AG10803 (cell line): ENCODE measurements around the gene AQP7.
A peak's percentile ranks its signal among the peaks of the same experiment; 100 is the strongest.
"Not testable (repeated sequence)": the region's sequence is repeated elsewhere in the genome, so short reads cannot be mapped to it uniquely, and the experiment has no call there.

Experiments
- DNase-seq: peaks from one replicate; pipeline ENCODE4 v3.0.0; 2010; ENCODE audit warnings: low read depth
- H3K4me3 ChIP-seq: 2 replicates; pipeline ENCODE4 v1.5.1; 2011; ENCODE audit warnings: mild to moderate bottlenecking, low read length, control low read depth
- TF ChIP-seq, protein P1 (sequence below): conservative IDR thresholded peaks from 2 replicates; pipeline ENCODE4 v1.5.1; 2011; ENCODE audit warnings: mild to moderate bottlenecking, low read length, control low read depth, inconsistent platforms

Gene AQP7

GRCh38 chr9:33402371-33402770 is at the start of gene AQP7:
AQP7 (minus strand) TSS chr9:33402568; CDS start chr9:33401262, 1,306 bp downstream.
- not testable (repeated sequence) for DNase-seq, H3K4me3 ChIP-seq

DNA sequence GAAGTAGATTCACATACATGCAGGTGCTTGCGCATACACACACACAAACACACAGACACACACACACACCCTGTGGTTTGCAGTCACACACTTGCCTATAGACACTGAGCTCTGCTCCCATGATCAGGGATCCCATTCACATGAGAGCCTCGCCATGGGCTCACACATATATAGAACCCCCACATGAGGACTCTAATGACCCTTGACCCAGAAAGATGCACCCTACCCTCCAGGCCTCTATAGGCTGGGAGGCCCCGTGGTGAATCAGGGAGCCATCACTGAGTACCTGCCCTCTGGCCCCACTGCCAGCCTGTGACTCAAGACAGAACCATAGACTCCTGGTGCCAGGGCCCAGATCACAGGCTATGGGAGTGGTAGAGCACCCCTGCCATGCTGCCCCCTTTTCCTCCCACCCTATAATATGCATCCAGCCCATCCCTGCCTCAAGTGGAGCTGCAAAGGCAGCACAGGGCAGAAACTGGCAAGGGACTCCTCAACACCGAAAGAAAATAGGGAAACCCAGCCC is 48.3 kb upstream of the AQP7 start:
- H3K4me3 ChIP-seq: no peak overlapping the region
- TF ChIP-seq, protein P1, sequence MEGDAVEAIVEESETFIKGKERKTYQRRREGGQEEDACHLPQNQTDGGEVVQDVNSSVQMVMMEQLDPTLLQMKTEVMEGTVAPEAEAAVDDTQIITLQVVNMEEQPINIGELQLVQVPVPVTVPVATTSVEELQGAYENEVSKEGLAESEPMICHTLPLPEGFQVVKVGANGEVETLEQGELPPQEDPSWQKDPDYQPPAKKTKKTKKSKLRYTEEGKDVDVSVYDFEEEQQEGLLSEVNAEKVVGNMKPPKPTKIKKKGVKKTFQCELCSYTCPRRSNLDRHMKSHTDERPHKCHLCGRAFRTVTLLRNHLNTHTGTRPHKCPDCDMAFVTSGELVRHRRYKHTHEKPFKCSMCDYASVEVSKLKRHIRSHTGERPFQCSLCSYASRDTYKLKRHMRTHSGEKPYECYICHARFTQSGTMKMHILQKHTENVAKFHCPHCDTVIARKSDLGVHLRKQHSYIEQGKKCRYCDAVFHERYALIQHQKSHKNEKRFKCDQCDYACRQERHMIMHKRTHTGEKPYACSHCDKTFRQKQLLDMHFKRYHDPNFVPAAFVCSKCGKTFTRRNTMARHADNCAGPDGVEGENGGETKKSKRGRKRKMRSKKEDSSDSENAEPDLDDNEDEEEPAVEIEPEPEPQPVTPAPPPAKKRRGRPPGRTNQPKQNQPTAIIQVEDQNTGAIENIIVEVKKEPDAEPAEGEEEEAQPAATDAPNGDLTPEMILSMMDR: no peak
- no peak for DNase-seq

DNA sequence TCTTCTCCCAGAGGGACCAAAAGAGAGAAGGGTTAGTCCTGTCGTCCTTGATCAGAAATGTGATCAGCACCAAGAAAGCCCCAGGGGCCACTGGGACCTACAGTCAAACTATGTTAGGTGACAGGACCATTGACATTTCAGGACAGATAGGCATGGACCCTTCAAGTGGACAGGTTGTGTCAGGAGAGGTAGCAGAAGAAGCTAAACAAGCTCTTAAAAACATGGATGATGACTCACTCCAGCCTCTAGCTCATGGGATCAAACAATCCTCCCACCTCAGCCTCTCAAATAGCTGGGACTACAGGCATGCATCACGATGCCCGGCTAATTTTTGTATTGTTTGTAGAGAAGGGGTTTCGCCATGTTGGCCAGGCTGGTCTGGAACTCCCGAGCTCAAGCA is 47.3 kb upstream of the AQP7 start:
- TF ChIP-seq, protein P1: no peak
- no peak overlapping the region for H3K4me3 ChIP-seq
- DNase-seq: no peak

DNA sequence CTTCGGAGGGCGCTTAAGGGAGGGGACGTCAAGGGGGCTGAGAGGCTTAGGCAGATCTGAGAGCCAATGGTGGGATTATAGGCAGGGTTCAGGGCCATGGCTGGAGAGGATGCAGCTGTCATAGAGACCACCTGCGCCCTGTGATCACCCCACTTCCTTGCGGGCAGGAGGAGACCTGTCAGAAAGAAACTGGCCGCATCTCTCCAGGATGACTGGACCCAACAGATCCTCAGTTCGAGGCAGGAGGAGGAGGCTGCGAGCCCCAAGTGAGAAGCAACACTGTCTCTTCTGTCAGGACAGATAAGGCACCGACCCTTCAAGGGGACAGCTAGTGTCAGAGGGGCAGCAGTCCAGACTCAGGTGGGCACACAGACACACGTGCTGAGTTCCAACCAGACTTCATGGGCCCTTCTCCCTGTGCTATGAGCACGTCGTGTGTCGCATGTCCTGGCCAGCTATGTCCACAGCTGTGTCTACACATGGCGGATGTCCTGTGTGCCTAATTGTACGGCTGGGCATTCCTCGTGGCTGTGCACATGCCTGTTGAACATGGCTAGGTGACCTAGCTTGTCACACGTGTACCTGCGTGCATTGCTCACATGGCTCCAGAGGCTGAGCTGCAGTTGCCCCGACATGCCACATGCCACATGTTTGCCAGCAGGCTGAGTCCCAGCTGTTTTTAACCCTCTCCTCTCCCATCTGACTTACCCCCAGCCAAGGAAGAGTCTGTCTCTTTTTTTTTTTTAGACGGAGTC is 45.6 kb upstream of the AQP7 start:
- TF ChIP-seq, protein P1: no peak
- DNase-seq: no peak
- H3K4me3 ChIP-seq: peak overlapping the region; percentile 37

DNA sequence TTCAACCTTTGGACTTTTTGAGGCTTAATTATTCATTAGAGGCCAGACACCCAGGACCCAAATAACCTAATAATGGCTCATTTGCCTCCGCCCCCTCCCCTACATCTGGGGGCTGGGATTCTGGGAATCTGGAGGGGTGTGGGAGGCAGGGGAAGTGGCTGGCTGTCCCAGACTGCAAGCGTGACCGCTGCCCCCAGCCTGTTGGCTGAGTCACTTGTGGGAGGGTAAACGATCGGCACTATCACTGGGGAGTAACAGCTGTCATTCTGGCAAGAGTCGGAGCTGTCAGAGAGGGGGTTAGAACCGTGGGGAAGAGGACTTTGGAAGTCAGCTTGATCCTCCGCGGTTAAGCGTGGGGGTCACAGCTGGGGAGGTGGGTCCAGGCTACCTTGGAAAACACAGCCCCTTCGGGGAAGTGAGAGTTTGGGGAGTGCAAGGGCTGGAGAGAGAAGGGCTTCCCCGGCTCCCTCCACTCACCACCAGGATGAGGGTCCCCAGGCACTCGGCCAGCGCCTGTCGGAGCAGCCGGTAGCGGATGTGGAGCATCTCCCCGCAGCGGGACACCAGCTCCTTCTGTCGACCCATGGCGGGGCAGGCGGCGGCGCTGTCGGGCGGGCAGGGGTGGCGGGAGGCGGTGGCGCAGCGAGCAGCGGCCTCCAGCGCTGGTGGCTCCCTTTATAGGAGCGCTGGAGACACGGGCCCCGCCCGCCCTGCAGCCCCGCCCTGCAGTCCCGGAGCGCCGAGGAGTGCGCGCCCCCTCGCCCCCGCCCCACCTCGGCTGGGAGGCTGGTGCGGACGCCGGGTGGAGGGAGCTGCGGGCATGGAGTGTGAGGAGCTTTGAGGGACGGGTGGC is 44.8 kb upstream of the AQP7 start, which contains the start of gene AQP3:
Gene AQP3 (minus strand): TSS at position 648 of the 853 bp plus-strand sequence. CDS start 63 bp downstream, at position 585.
- TF ChIP-seq, protein P1: peak; percentile 18
- H3K4me3 ChIP-seq: peak within 1 kb of the TSS; percentile 40
- DNase-seq: peak; percentile 32

DNA sequence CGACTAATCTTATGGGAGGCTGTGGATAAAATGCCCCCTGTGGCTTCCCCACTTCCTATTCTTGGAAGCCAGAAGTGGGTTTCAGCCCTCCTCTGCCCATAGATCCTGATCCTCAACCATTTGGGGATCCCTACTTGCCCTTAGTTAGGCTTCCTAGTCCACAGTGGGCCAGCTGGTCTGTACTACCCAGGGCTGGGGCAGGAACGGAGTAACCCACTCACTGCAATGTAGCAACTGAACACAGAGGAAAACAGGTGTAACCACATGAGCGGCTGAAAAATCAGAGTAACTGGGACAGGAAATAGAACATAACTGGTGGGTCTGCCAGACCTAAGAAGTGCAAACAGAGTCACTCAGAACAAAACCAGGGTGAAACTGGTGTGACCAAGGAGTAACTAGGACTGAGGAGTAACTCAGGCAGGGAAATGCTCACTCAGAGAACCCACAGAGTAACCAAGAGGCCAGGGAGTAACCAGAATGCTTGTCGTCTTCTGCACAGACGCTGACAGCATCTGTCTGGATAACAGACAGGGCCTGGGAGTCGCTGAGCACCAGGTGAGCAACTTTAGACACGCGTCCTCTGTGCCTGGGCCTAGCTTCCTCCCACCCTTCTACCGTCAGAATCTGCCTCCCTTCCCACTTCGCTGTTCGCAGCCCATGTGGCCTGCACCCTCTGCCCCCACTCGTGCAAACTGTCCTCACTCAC is 44.0 kb upstream of the AQP7 start:
- no peak overlapping the region for H3K4me3 ChIP-seq
- no peak for DNase-seq
- TF ChIP-seq, protein P1: no peak
